GM18498 (cell line): ENCODE results near the gene CTNNBL1.
"Not testable (repeated sequence)": the region's sequence is repeated elsewhere in the genome, so short reads cannot be mapped to it uniquely, and the experiment has no call there.

Source experiments
- ATAC-seq: cut with Tn5 transposase; IDR thresholded peaks from one replicate; pipeline ENCODE4 v1.9.1; 2021; ENCODE audit warnings: mild to moderate bottlenecking, moderate library complexity; ENCODE audit not compliant: unreplicated experiment

CTNNBL1 gene

GRCh38 chr20:37848706-37849105, 154.9 kb downstream of the CTNNBL1 start:
- no peak for ATAC-seq

DNA sequence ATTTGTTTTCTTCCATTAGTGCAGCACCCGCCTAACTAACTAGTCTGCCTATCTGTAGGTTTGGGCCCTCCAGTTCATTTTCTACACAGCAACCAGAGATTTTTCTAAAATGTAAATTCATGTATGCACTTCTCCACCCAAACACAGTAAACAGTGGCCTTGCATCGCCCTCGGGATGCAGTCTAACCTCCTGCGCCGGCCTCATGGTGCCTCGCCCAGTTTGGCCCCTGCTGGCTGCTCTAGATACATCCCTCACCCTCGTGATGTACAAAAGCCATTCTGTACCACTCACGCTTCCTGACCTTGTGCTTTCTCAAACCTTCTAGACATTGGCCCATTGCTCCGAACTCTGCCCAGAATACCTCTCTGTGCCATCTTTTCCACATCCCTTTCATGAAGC, 155.3 kb downstream of the CTNNBL1 start:
- no peak for ATAC-seq

DNA sequence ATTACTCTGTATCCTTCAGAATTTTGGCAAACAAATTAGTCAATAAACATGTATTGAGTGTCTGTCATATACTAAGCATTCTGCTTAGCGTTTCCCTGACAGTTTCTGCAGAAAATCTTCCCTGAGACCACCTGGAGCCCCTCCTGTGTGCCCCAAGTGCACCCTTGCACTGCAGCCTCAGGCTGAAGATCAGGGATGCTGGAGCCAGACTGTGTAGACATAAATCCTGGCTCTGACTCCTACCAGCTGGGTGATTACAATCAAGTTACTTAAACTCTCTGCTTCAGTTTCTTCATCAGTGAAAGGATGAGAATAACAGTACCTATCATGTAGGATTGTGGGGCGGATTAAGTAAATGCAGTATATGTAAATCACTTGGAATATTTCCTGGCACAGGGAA, 155.7 kb downstream of the CTNNBL1 start:
- no peak for ATAC-seq

- ATAC-seq: no peak
Observed at GRCh38 chr20:37850036-37850592, 156.3 kb downstream of the CTNNBL1 start.

DNA sequence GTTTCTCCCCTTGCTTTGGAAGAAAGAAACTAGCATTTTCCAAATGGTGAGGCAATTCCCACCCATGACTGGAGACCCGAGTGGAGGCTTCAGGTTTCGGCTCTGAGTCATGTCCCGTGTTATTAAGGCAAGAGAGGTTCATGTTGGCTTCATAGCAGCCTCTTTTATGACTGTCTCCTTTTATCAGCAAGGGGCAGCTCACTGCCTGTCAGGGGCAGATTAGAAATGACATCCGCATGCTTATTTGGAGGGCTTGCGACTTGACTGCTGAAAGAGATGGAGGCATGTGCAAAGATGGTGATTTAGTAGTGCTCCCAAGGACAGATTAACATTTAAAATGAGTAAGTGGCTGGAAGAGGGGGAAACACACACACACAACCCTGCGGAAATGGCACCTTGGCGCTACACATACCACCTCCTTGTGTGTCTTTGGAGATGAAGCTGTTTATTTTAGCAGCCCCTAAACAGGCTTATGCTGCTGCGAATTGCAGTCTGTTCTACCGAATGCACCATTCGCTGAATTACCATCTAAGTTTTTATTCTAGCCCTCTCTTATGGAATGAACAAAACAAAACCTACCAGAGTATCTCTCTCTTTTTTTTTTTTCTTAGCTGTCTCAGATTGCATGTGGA, 157.0 kb downstream of the CTNNBL1 start:
- no peak for ATAC-seq

GRCh38 chr20:37852666-37853065, 158.8 kb downstream of the CTNNBL1 start:
- no peak for ATAC-seq

GRCh38 chr20:37853823-37854375, 160.1 kb downstream of the CTNNBL1 start:
- ATAC-seq: peak; percentile 83

GRCh38 chr20:37856034-37856433, 162.2 kb downstream of the CTNNBL1 start:
- not testable (repeated sequence) for ATAC-seq

DNA sequence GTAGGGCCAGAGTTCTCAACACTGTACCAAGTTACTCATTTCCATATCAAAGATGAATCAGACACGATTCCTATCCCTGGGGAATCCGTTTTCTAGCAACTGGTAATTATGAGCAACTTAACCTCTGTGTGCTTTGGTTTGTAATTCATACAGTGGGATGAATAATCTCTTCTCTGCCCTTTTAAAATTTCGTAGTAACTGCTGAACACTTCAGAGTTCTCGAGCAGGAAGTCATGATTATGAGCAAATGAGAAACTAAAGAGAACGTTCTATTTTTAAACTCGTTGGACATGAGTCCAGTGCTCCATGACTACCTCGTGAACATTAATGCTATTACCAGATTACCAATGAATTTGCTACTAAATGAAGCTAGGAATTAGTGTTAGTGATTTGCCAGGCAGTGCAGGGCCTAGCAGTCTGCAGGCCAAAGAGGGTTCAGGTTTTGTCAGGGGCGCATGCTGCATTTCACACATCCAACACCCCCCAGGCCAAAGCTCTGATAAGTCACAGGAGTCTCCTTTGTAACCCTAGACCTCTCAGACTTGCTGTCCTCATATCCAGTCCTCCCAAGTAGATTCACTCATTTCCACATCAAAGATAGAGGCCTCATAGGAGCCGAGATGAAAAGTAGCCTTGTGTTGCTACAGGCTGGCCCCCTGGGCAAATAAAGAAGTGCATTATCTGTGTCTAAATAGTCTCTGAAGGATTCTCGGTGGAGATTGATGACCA, 163.3 kb downstream of the CTNNBL1 start:
- ATAC-seq: no peak

DNA sequence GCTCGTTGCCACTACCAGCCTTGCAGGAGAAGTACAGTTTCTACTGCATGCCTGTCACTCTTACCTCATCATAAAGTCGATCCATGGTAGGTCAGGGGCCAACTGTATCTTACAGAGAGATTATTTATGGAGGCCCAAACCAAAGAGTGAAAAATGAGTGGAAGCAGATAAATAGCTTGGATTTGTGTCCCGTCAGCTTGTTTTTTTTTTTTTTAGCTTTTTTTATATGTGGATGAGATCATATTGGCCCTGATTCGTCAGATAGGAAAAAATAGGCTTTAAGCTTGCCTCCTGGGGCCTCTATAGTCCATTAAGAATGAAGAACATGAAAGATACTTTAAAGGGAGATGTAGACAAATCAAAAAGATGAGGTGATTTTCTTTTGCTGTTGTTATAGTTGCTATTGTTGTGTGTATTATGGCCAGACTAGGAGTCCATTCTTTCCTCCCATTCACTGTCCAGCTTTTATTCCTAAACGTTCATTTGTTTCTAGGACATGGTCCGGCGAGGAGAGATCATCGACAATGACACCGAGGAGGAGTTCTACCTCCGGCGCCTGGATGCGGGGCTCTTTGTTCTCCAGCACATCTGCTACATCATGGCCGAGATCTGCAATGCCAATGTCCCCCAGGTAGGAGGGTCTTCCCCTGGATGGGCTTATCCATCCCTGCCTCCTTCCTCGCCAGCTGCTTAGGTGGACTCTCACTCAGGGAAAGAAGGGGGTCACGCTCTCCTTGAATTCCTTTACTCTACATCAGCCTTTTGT, 165.8 kb downstream of the CTNNBL1 start:
- no peak for ATAC-seq

DNA sequence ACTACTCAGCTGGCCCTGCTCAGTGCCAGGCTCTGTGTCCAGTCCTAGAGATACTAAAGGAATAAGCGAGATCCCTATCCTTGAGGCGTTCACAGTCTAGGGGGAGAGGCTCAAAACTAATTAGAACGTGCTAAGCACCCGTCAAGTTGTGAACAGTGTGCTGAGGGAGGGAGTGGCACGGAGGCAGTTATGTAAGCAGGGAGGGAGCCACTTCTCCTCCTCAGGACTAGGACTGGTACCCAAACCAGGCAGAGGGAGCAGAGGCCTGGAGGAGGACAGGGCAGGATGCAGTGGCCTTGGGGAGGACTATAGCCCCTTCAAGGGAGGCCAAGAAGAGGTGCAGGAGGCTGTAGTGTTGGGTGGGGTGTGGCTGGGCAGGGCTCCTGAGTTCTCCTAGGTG, 169.5 kb downstream of the CTNNBL1 start:
- ATAC-seq: no peak

DNA sequence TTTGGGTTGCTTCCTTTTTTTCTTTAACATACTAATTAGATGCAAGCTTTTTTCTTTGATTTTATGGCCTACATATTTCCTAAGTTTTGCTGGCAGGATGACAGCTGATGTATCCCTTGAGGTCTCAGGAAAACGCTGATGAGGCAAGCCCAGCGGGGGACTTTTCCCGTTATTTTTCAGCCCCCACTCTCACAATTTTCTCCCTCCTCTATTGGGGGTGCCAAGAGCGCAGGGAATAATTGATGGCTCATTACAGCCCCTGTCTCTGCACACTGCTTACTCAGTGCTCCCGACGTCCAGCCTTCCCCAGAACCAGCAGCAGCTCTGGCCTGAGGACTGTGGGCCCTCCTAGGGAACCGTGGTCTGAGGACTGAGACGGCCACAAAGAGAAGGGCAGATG, 170.5 kb downstream of the CTNNBL1 start:
- no peak for ATAC-seq

GRCh38 chr20:37866051-37866450, 172.2 kb downstream of the CTNNBL1 start:
- no peak for ATAC-seq

DNA sequence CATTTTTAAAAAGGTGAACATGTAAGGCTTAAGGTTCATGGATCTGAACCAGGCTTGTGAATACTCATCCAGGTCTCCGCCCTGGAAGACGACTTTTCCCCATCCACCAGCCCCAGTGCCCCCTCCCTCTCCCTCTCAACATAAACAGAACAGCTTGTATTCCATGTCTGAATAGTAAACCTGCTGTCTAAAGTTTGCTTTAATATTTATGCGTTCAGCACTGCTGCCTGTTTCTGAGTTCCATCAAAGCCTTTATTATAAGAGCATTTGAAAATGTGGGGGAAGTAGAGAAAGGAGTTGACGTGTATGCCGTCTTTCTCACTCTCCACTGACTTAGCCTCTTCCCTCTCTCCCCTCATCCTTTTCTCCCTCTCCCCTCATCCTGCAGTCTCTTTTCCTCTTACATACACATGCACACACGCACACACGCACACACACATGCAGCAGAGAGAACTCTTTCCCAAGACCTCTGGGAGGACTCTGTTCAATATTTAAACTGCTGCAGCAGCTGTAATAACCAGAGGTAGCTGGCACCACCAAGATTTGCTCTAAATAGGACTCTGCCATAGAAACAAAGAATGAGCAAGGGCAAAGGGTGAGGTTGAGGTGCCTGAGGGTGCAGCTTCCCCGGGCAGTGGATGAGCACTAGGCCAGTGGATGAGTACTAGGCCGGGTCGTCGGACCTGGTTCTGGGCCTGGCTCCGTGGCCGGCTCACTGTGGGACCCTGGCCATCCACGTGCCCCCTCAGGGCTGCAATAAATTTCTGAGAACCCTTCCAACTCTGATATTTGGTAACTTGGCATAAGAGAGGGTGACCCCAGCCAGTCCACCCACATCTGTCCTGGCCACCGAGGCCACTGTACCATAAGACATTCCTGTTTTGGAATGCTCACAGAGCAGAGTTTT, 173.7 kb downstream of the CTNNBL1 start:
- ATAC-seq: no peak

DNA sequence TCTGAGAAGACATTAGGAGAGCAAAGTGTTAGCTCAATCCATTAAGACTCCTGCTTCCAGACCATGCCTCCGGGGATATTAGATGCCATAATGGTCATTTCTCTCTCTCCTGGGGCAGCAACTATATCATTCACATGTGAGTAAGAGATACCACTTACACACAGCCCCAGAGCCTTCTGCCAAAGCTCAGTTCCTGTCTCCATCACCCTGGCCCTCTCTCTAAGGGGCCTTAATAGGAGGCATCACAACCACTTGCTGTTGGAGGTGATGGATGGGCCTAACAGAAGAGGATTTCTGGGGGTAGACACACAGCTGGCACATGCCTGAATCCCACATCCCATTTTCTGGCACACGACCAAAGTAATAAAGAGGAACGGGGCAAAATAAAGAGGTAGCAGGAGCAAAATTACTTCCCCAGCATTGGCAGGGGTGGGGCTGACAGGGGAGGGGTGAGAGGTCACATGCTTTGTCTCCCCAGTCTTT, 175.1 kb downstream of the CTNNBL1 start:
- ATAC-seq: no peak

DNA sequence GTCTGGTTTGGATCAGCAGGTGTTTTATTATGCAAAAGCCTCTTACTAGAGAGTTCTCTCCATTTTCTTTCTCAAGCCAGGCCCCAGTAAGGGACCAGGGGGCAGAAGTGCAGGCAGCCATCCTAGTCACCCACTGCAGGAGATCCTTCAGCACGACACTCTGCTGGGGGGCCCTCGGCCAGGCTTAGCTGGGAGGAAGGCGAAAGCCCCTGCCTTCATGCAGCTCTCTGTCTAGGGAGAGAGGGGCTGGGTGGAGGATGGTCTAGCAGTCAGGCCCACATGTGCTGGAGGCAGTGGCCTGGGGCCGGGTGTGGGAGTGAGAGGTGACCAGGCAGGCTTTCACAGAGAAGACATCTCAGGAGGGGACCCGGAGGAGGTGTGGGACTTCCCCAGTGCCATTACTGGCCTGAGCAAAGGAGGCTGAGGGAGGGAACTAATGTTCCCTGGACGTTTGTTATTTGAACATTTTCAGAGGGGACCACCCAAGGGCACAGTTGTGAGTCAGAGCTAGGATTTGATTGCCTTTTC, 175.6 kb downstream of the CTNNBL1 start:
- no peak for ATAC-seq

- ATAC-seq: no peak
Observed at GRCh38 chr20:37870294-37870693, 176.5 kb downstream of the CTNNBL1 start.

GRCh38 chr20:37871751-37872150, 177.9 kb downstream of the CTNNBL1 start:
- ATAC-seq: no peak

GRCh38 chr20:37872161-37872560, 178.3 kb downstream of the CTNNBL1 start:
- no peak for ATAC-seq

DNA sequence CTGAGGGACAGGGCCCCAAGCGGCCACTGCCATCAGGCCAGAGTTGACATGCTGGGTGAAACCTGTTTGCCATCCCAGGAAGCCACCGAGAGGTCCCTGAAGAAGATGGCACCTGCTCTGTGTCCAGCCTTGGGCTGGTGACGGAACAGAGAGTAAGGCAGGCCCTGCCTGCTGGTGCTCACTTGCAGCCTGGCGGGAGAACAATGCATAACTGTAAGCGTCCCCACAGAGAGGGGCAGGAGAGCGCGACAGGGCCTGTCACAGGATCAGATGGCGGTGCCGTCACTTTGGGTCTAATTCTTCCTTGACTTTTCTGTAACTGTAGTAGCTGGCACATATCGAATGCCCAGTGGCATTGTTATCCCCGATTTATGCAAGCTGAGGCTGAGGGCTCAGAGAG, 180.1 kb downstream of the CTNNBL1 start:
- no peak for ATAC-seq
